HG03064 (cell line): ENCODE data around the gene TIMM21.

Experiments
- ATAC-seq: cut with Tn5 transposase; IDR thresholded peaks from one replicate; pipeline ENCODE4 v1.9.1; 2021; ENCODE audit warnings: low read depth; ENCODE audit not compliant: unreplicated experiment

Gene TIMM21

DNA sequence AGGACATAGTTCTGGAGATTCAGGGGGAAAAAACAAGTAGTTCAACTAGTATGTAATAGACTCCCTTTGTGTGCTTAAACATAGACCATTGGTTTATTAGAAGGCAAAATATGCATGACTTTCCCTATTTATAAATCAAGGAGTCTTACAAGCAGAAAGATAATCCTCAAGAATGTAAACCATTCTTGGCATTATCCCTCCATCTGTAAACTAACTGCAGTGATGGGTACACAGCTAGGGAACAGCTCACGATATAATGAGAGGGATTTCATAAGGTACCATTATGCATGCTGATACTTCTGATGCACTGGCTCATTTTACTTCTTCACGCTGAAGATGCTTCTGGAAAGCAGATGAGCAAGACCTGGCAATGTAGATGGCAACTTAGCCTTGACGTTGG lies 1.6 kb upstream of the TIMM21 start:
- no peak for ATAC-seq

DNA sequence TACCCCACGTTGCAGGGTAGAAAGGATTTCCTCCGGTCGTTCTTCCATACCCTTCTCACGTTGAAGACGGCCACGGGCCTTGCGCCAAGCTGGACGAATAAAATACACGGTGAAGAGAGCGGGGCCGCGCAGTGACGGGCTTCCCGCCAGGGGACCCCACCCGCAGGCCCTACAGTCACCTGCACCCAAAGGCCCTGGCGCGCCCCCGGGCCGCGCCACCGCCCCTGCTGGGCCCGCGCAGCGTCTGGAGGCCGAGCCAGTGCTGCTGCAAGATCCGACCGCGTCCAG lies 888 bp upstream of the TIMM21 start:
- no peak for ATAC-seq

DNA sequence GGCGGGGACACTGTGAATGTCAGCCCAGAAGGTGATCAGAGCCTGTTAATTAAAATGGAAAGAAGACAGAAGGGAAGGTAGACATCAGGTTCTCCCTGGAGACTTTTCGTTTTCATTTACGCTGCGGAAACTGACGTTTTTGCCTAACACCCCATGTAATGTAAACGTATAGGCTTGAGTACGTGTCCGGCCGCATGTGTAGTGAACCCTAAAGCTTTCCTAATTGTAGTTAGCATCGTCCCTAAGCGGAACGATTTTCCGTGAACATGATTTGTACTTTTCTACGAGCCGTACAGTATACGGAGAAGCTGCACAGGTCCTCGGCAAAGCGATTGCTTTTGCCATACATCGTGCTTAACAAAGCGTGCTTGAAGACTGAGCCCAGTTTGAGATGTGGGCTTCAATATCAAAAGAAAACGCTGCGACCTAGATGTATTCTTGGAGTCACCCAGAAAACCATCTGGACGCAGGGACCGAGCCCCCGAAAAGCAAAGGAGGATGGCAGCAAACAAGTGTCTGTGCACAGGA lies 284 bp downstream of the TIMM21 start:
- peak; percentile 10 for ATAC-seq

DNA sequence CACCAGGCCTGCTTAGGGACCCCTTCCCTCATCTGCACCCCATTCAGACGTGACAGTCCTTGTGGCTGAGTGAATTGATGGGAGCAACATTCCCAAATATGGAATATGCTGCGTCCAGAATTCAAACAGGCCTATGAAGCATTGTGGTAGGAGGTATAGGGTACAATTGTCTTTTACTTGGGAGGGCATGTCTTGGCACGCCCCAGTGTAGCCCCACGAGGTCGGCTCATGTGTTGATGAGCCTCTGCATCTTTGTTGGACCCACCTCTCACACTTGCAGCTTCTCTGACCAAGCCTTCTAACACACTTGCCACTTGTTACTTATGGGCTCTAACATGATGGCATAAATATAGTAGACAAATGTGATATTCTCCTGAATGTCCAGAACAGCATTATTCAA lies 1.6 kb downstream of the TIMM21 start:
- ATAC-seq = no peak

DNA sequence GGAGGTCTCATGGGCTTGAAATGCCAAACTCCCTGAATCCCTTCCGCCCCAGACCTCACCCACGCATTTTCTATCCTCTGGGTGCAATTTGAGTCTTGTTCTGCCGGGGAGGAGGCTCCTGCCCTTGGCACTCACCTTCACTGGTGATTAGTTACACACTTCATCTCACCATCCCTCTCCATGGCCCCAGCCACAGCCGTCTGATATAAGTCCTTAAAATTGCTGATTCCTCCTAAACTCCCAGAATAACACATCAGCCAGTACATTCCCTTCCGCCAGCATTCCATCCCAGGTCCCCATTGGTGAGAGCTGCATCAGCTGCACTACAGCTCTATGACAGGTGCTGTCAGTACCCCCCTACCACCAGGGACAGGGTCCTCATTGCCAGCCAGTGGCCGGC lies 3.9 kb downstream of the TIMM21 start:
- no peak for ATAC-seq

DNA sequence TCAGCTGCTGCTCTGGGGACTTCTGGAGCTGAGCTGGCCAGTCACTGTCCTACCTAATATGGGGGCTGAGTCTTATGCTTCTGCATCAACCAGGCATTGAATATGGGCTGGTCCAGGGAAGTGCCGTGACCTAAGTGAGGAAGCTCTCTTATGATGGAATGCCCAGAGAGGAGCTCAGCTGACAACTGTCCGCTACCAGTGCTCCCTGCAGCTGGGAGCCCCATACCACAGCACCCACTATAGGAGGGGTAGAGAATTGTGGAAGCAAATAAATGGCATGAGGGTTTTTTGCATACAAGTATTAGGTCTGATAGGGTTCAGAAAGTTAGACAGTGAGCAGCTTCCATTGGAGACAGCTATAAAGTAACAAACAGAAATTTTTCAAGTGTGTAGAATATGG lies 4.5 kb downstream of the TIMM21 start:
- no peak for ATAC-seq

DNA sequence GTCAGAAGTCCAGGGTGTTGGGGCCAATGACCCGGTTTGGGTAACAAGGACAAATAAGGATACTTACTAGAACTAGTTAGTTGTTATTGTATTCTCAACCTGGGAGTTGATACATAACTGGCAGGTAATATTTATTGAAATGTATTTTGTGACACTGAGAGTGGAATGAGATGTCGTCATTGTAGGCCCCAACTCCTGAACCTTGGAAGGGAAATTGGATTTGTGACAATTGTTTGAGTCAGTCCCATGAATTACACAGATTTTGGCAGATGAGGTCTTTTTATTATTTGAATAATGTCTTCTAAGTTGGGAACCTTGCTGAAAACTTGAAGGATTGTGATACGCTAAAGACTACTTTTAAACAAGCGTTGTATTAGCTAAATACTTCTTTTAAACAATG lies 5.1 kb downstream of the TIMM21 start:
- ATAC-seq = no peak

DNA sequence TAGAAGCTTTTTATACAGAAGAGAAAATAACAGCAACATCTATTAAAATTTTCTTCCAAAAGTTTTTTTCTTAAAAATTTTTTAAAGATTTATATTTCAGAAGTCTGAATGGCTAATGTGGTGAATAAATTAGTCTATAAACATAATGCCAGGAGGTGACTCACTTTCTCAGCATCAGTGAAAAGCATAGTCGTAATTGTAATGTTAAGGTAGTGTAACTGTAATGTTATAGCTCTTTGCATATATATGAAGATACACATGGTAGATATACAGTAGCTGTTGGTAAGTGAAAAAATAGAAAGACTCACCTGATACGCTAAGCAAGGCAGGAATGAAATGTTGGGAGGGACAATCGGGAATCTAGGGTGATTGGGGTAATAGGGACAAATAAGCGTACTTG lies 5.5 kb downstream of the TIMM21 start:
- ATAC-seq = no peak

DNA sequence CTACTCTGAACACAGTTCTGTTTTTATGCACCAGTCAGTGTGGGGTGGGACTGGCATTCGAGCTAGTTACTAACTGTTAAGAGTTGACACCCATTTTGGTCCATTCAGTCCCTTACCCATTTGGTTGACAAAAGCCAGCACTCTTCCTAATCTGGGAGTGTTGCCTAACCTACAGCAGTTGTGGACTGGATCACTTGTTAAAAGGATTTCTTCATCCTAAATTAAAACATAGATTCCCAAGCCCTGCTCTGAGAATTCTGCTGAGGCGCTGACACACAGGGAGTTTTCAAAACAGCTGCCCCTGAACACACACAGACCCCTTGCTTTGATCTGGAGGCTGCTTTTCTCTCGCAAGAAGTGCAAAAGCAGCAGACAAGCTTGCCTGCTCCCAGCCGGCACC lies 6.4 kb downstream of the TIMM21 start:
- no peak for ATAC-seq

DNA sequence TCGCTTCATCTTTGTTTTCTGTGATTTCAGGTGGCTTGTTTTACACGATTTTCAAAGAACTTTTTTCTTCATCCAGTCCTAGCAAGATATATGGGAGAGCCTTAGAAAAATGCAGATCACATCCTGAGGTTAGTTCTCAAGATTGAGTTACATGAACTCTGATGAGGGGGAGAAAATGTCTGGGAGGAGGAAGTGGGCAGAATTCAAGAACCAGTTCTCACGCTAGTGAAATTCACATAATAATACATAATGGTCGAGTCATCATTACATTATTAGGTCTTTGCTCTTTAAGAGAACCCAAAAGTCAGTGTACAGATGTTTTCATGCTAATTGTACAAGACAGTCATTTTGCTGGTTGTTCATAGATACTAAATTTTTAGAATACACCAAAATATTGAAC lies 7.0 kb downstream of the TIMM21 start:
- no peak for ATAC-seq

DNA sequence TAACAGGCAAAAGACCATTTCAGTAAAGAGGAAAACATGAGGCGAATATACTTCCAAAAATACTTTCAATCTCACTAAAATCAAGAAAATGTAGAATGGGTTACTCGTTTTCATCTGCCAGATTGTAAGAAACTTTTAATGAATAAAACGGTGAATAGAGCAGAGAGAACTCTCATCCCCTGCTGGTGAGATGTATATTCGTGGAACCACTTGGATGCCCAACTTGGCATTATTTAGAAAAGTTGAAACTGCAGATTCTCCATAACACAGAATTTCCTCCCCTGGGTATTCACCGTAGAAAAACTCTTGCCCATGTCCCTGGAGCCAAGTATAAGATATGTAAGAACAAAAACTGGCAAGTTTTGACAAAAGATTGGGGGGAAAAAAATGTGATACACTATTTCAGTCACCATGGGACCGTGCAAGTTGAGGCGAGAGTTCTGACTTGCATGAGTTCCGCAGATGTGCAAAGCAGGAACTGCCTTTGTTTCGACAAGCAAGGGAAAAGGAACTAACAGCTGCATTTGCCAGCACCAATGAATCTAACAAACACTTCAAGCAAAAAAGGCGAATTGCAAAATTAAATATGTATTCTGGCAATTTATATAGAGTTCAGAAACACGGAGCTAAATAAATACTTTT lies 14.8 kb downstream of the TIMM21 start:
- no peak for ATAC-seq

DNA sequence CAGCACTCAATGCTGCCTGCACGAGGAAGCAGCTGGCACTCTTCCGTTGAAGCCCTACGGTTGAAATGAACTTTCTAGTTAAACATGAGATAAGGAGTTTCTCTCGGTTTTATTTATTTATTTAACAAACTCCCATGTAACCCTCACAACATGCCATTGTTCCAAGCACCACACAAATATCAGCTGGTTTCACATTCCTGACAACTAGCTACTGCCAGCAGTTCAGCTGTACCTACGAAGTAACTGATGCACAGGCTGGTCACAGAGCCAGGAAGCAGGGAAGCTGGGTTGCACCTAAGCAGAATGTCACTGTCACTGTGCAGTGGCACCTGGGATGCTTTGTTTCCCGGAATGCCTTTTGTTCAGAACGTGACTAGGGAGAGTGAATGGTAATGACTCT lies 18.1 kb downstream of the TIMM21 start:
- ATAC-seq = no peak

DNA sequence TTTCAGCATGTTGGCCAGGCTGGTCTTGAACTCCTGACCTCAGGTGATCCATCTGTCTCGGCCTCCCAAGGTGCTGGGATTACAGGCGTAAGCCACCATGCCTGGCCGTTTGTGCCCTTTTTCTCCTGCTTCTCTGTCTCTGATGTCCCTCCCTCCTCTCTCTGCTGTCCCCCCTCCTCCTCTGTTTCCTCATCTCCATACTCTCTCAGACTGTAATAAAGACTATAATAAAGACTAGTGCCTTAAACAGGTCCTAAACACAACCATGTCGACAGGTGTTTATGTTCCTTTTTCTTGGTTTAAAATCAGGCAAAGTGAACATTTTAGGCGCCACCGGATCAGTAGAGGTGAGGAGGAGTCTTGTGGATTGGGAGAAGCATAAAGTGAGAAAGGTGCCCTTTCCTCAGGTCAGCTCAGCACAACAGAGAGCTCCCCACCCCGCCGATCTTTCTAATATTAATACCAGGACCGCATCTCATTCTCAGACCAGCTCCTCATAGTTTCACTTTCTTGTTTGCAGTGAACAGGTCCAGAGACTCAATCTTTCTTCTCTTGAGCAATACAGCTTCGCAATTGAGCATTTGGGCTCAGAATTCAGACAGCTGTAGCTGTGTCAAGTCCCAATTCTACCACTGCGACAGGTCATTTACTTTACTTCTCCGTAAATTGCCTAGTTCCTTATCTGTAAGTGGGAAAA lies 23.7 kb downstream of the TIMM21 start:
- ATAC-seq = peak; percentile 84

DNA sequence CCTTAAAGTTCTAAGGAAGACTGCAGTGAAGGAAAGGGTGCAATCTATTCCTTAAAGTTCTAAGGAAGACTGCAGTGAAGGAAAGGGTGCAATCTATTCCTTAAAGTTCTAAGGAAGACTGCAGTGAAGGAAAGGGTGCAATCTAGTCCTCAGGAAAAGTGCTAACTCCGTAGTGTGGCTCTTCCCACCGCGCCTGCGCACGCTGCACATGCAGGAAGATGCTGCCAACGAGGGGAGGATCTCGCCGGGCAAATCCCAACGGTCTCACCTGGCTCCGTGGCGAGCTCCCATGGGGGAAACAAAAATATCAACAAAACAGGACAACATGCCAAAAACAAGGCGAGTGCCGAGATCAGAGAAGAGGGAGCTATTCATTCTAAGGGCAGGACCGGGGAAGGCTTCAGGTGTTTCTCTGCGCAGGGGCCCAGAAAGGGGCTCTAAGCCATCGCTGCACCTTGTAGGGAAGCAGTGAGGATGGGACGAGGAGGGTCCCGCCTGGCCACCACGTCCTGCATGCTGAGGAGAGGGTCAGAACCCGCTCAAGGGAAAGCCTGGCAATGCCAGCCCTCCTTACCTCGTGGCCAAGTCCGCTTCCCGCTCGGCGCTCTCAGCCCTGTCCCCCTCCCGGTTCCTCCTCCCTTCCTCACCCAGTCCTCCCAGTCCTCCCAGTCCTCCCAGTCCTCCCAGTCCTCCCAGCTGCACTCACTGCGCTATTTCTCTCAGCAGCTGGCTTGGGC lies 24.5 kb downstream of the TIMM21 start:
- ATAC-seq = no peak

DNA sequence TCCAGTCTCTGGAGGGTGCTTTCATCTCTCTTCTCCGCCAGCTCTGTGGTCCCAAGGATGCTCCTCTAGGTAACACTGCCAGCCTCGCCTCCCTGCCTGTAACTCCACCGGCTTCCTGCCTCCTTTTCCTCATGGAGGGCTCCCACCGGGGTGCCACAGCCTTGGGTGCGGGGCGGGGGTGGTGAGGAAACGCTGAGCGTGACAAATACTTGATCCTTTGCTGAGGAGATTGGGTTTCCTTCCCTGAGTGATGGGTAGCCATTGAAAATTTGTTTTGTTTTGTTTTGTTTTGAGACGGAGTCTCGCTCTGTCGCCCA lies 25.1 kb downstream of the TIMM21 start:
- no peak for ATAC-seq

DNA sequence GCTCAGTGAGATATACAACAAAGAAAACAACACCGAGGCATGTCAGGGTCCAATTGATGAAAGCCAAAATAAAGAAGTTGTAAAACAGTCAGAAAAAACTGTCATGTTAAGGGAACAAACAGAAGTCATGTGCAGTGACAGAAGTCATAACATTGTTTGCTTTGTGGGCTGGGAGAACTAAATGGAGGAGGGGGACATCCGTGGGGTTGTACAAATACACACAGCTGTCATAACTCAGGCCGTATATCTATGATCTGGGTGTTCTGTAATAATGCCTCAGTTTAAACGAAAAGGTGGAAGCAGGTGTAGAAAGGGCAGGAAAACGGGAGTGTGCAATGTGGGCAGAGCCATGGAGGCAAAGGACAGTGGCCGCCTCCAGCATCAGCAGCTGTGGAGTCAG lies 27.3 kb downstream of the TIMM21 start:
- ATAC-seq = no peak

DNA sequence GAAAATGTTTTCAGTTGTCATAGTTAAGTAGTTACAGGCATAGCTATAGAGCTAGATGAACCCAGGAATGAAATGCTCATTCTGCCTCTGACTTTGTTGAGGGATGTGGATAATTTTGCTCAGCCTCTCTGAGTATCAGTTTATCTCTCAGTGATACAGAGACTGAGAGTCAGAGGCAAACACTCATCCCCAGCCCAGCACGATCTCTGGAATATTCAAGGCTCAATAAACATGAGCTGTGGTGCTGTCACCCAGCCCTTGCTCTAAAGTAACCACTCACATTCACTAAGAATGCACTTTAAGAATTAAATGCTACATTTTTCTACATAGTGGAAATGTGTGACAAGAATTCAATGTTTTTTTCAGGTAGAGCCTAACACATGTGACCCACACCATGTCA lies 30.6 kb downstream of the TIMM21 start:
- ATAC-seq = no peak

DNA sequence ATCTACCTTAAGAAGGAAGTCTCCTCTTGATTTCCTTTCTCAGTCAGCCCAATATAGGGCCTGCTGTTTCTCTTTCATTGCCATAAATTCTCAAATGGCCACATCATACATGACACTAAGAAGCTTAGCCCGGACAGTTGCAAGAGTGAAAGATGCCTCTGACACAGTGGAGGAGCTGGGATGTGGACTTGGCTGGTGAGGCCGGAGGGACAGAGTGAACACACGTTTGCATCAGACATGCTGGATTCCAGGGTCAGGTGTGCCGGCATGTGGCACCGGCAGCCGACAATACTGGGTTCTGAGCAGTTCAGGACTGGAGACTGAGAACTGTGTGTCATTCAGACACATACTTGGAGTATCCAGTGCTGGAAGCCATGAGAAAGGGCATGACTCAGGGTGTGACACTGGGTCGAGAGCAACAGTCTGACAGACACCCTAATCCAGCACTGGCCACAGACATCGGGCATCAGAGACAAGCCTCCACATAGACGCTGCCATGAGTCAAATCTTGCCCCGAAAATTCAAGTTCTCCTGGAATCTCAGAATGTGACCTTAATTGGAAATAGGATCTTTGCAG lies 31.4 kb downstream of the TIMM21 start:
- no peak for ATAC-seq

DNA sequence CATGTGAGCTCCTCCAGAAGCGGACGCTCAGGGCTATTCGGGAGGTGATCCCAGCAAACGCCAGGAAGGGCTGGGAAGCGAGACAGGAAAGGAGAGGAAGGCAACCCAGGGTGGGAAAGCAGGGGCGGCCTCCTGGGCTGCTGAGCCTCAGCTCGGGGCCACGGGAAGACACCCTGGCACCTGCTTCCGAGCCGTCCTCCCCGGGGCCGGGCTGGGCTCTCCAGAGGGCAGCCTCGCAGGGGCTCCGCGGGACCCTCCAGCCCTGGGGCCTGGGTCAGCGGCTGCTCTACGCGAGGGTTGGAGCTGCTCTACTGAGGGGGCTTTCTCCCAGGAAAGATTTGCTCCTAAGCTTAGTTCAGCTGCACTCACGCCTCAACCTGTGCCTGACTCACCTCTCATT lies 34.0 kb downstream of the TIMM21 start:
- no peak for ATAC-seq

DNA sequence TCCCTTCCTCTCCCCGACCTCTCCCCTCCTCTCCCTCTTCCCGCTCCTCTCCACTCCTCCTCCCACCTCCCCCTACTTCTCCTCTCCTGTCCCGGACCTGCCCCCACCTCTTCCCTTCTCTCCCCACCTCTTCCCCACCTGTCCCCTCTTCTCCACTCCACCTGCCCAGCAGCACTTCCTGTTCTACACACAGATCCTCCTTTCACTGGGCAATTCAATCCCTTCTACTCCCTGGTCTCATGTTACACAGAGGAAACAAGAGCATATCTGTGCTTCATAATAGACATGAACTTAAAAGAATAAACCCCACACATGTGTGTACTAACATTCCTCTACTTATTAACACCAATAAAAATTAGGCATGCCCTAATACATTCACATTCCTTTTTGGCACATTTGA lies 34.8 kb downstream of the TIMM21 start:
- no peak for ATAC-seq

DNA sequence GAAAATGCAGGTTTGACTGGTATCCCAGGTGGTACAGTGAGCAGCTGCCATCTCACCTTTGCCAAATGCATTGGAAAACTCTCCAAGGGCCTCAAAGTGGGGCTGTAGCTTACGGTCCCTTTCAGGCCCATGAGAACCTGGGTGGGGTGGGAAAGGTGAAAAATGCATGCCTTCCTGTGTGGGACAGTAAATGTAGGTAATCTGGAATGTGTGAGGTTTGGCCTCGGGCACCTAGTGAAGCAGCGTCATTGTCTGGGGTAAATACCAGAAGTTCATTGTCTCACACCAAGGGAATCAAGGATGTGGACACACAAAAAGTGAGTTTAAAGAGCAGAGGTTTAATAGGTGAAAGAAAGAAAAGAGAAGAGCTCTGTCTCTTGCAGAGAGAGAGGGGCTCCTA lies 36.6 kb downstream of the TIMM21 start:
- no peak for ATAC-seq

DNA sequence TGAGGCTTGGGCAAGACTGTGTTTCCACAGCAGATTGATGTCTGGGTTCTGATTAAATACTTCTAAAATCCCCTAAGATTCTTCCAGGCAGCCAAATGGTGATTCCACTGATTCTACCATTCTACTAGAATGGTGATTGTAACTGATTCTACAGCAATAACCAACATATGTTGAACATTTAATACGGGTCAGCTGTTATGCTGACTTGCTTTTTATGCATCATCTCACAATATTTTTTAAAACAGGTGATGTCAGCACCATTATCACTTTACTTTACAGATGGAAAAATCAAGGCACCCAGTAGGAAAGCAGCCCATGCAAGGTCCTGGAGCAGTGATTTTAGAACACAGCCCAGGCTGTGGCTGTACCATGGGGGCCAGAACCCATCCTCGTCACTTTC lies 37.5 kb downstream of the TIMM21 start:
- ATAC-seq = no peak
